CD4-positive, alpha-beta T cell treated with Interleukin-6 for 4 hours (primary cell): ENCODE measurements around the gene CD38.
A peak's percentile ranks its signal among the peaks of the same experiment; 100 is the strongest.

ENCODE experiments used
- DNase-seq: peaks from one replicate; pipeline ENCODE4 v3.0.0-alpha.2; 2020; ENCODE audit warnings: mixed read lengths

CD38 gene

GRCh38 chr4:15765391-15765790 lies 12.7 kb upstream of the CD38 start:
- peak; percentile 15 for DNase-seq

- DNase-seq, result peak; percentile 64
Observed at GRCh38 chr4:15765910-15766697, 12.0 kb upstream of the CD38 start.

GRCh38 chr4:15766821-15767220 lies 11.3 kb upstream of the CD38 start:
- DNase-seq, result no peak

GRCh38 chr4:15769202-15769601 lies 8.9 kb upstream of the CD38 start:
- no peak for DNase-seq

- DNase-seq, result no peak
Observed at GRCh38 chr4:15771216-15772058, 6.7 kb upstream of the CD38 start.

- DNase-seq, result no peak
Observed at GRCh38 chr4:15774020-15774420, 4.1 kb upstream of the CD38 start.

- no peak for DNase-seq
Observed at GRCh38 chr4:15776871-15777648, 1.1 kb upstream of the CD38 start.

- no peak for DNase-seq
Observed at GRCh38 chr4:15777697-15778288, 335 bp upstream of the CD38 start.

- DNase-seq, result peak; percentile 7
Observed at GRCh38 chr4:15779306-15779705, 1.2 kb downstream of the CD38 start.

GRCh38 chr4:15779809-15780208 lies 1.7 kb downstream of the CD38 start:
- DNase-seq, result no peak

GRCh38 chr4:15781427-15782095 lies 3.4 kb downstream of the CD38 start:
- no peak for DNase-seq

- DNase-seq, result no peak
Observed at GRCh38 chr4:15783676-15784075, 5.5 kb downstream of the CD38 start.

- no peak for DNase-seq
Observed at GRCh38 chr4:15784959-15785634, 7.0 kb downstream of the CD38 start.

- no peak for DNase-seq
Observed at GRCh38 chr4:15786743-15787142, 8.6 kb downstream of the CD38 start.

- no peak for DNase-seq
Observed at GRCh38 chr4:15792974-15793373, 14.8 kb downstream of the CD38 start.

GRCh38 chr4:15793506-15794363 lies 15.6 kb downstream of the CD38 start:
- DNase-seq, result no peak

- DNase-seq, result no peak
Observed at GRCh38 chr4:15794426-15794825, 16.3 kb downstream of the CD38 start.

GRCh38 chr4:15794905-15795304 lies 16.8 kb downstream of the CD38 start:
- no peak for DNase-seq

GRCh38 chr4:15797320-15797719 lies 19.2 kb downstream of the CD38 start:
- no peak for DNase-seq

GRCh38 chr4:15799141-15799540 lies 21.0 kb downstream of the CD38 start:
- no peak for DNase-seq

- DNase-seq, result no peak
Observed at GRCh38 chr4:15799701-15800100, 21.6 kb downstream of the CD38 start.
